NCI-H1092 (cell line): Measurements from ENCODE around the gene GNG7.
"Not testable (repeated sequence)": the region's sequence is repeated elsewhere in the genome, so short reads cannot be mapped to it uniquely, and the experiment has no call there.

Experiments
- DNase-seq: peaks from one replicate; lab custom pipeline; 2025; lab: John Stamatoyannopoulos, UW

GNG7 gene

GRCh38 chr19:2574971-2575630 lies 127.4 kb downstream of the GNG7 start:
- no peak for DNase-seq

- DNase-seq, result no peak
Observed at GRCh38 chr19:2574478-2574931, 128.0 kb downstream of the GNG7 start.

GRCh38 chr19:2573916-2574315 lies 128.6 kb downstream of the GNG7 start:
- DNase-seq, result no peak

GRCh38 chr19:2572152-2572551 lies 130.3 kb downstream of the GNG7 start:
- DNase-seq, result not testable (repeated sequence)

DNA sequence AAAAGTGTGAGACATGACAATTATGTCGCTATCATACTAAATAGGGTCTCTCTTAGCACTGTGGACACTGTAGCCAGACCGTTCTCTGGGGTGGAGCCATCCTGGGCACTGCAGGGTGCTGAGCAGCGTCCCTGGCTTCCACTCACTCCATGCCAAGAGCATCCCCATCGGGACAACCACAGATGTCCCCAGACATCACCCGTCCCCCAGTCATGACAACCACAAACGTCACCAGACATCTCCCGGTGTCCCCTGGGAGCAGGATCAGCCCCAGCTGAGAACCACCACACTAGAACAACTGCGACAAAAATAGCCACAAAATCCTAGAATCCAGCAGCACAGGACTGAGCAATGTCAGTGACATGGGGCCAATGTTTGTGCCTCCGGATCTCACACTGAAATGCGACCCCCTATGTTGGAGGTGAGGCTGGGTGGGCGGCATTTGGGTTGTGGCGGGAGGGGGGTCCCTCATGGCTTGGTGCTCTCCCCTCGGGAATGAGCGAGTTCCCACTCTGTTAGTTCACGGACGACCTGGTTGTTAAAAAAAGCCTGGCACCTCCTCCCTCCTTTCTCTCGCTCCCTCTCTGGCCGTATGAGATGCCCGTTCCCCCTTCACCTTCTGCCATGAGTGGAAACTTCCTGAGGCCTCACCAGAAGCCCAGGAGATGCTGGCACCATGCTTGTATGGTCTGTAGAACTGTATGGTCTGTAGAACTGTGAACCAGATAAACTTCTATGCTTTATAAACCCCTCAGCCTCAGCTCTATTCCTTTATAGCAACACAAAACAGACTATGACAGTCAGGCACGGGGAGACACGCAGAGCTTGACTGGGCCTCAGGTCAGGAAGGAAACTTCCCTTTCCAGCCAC lies 132.7 kb downstream of the GNG7 start:
- no peak for DNase-seq

DNA sequence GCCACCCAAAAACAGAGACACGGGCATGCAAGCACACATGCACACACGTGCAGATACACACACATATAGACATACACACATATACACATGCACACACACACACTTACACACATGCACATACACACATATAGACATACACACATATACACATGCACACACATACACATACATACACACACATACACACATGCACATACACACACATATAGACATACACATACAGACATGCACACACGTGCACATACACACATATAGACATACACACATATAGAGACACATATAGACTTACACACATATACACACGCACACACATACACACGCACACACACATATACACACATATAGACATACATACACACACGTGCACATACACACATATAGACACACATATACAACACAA lies 134.5 kb downstream of the GNG7 start:
- no peak for DNase-seq

- no peak for DNase-seq
Observed at GRCh38 chr19:2567580-2567979, 134.9 kb downstream of the GNG7 start.

- not testable (repeated sequence) for DNase-seq
Observed at GRCh38 chr19:2563546-2563945, 138.9 kb downstream of the GNG7 start.

- DNase-seq, result no peak
Observed at GRCh38 chr19:2561895-2562294, 140.6 kb downstream of the GNG7 start.

GRCh38 chr19:2561221-2561620 lies 141.3 kb downstream of the GNG7 start:
- DNase-seq, result no peak

DNA sequence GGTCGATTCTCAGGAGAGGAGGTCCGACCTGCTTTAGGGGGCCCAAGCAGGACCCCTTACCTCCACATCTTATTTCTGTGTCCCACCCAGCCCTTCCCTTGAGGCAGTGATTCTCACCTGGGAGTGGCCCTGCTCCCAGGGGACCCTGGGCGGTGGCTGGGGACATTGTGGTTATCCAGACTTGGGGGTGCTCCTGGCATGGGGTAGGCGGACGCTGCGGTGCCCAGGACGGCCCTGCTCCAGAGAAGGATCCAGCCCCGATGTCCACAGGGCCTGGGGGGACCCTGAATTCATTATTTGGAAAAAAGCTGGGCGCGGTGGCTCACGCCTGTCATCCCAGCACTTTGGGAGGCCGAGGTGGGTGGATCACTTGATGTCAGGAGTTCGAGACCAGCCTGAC lies 142.1 kb downstream of the GNG7 start:
- no peak for DNase-seq

DNA sequence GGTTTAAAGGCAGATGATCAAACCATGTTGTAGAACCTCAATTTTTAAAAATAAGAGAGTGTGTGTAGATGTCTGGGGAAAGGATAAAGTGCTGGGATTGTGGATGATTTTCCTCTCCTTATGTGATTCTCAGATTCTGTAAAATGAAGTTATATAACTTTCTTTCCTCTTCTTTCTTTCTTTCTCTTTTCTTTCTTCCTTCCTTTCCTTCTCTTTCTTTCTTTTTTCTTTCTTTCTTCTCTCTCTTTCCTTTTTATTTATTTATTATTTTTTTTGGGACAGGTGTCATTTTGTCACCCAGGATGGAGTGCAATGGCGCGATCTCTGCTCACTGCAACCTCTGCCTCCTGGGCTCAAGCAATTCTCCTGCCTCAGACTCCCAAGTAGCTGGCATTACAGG lies 144.0 kb downstream of the GNG7 start:
- DNase-seq, result no peak

GRCh38 chr19:2558131-2558530 lies 144.4 kb downstream of the GNG7 start:
- not testable (repeated sequence) for DNase-seq

GRCh38 chr19:2557093-2557440 lies 145.4 kb downstream of the GNG7 start:
- DNase-seq, result no peak

GRCh38 chr19:2556221-2557092 lies 146.0 kb downstream of the GNG7 start:
- DNase-seq, result no peak

DNA sequence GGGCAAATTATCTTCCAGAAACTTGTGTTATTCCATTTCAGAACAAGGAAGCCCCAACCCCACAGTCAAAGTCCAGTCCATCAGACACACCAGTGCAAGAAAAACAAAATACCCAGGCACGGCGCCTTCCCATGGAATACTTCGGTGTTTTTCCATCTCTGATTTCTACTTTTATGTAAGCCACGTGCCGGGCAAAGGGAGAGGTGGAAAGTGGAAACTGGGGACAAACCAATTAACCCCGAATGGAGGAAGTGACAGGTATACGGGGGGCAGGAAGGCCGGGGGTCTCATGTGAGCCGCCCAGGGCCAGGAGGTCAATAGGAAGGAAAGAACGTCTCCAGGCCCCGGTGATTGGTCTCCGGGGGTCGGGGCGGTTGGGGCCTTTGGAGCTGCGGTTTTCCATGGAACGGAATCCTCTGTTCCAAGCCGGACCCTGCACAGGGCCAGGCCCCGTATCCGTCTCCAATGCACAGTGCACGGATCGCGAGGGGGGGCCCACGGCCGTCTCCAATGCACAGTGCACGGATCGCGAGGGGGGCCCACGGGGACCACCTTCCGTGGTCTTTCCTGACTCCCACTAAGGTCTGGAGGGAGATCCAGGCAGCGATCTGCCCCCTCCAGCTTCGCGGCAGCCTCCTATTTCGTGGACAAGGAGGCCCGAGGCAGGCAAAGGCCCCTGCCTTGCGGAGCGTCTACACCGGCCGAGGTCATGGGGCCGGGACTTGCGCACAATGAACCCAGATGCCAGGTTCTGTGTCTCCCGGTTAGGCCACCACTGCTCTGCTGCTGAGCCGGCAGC lies 146.9 kb downstream of the GNG7 start:
- DNase-seq, result no peak

GRCh38 chr19:2554856-2555255 lies 147.6 kb downstream of the GNG7 start:
- DNase-seq, result no peak

DNA sequence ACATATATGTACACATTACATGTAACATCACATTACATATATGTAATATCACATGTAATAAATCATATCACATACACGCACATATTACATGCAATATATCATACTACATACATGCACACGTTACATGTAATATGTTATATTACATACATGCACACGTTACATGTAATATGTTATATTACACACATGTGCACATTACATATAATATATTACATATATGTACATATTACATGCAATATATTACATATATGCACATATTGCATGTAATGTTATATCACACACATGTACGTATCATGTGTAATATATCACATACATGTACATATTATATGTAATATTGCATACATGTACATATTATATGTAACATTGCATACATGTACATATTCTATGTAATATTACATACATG lies 149.0 kb downstream of the GNG7 start:
- DNase-seq, result no peak

DNA sequence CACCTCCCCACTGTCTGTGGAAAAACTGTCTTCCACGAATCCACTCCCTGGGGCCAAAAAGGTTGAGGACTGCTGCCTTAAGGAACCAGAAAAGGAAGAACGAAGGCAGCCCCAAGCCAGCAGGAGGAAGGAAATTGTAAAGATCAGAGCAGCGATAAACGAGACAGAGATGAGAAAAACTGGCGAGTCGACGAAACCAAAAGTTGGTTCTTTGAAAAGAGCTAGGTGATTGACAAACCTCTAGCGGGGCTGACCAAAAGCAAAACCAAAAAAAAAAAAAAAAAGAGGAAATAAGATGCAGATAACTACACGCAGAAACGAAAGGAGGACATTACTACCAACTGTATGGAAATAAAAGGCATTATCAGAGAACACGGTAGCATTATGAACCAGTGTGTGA lies 149.6 kb downstream of the GNG7 start:
- DNase-seq, result no peak

DNA sequence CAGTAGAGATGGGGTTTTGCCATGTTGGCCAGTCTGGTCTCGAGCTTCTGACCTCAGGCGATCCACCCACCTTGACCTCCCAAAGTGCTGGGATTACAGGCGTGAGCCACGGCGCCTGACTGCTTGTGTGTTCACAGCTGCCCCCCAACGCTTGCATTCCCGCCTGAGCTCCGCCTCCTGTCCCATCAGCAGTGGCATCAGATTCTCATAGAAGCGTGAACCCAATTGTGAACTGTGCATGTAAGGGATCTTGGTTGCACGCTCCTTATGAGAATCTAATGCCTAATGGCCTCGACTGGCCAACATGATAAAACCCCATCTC lies 150.7 kb downstream of the GNG7 start:
- DNase-seq, result no peak

DNA sequence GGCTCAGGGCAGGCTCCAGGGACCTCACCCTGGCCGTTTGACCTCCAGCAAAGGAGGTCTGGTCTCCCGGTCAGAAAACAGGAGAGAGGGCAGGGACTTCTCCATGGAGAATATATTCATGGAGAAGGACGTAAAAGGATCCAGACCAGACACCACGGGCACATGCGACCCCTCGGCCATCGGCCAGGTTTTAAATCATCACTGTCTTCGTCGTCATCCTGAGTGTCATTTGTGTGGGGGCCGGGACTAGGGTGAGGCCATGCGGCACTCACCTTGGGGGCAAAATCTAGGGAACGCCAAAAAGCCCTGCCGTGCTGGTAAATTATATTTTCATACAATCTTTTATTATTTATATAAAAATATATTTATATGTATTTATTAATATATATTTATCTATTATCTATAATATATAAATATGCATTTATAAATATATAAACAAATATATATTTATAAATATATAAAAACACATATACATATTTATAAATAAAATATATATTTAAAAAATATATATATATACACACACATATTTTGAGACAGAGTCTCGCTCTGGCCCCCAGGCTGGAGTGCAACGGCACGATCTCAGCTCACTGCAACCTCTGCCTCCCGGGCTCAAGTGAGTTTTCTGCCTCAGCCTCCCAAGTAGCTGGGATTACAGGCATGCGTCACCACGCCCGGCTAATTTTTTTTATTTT lies 151.2 kb downstream of the GNG7 start:
- DNase-seq, result no peak
